ENCODE results near the gene ILRUN. TPM values are rescaled to one million over a fixed set of nuclear protein-coding genes. Genes with fewer than 3 reads are reported as not detected.
"Not testable (repeated sequence)": the region's sequence is repeated elsewhere in the genome, so short reads cannot be mapped to it uniquely, and the experiment has no call there.

Gene ILRUN
- total RNA-seq, 2 donors from 2014 or later, result 89.8 to 114 TPM

DNA sequence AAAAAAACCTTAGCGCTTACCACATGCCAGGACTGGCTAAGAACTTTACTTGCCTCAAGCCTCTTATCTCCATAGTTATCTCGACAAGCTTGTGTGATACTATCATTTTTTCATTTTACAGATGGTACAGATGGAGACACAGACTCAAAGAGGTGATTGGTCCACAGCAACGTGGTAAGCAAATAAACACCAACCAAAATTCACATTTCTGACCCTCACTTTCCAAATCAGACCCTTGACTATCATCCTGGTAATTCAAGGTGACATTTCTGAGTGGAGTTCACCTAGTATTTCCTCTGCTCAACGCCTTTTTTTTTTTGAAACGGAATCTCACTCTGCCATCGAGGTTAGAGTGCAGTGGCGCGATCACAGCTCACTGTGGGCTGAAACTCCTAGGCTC lies 25.9 kb upstream of the ILRUN start:
- H3K27ac ChIP-seq, result no peak overlapping the region
- H3K9me3 ChIP-seq, result no peaks in the 10 kb centered on the region
- no peaks in the 10 kb centered on the region for H3K27me3 ChIP-seq
- H3K4me1 ChIP-seq, result no peaks in the 10 kb centered on the region
- TF ChIP-seq, protein P1, sequence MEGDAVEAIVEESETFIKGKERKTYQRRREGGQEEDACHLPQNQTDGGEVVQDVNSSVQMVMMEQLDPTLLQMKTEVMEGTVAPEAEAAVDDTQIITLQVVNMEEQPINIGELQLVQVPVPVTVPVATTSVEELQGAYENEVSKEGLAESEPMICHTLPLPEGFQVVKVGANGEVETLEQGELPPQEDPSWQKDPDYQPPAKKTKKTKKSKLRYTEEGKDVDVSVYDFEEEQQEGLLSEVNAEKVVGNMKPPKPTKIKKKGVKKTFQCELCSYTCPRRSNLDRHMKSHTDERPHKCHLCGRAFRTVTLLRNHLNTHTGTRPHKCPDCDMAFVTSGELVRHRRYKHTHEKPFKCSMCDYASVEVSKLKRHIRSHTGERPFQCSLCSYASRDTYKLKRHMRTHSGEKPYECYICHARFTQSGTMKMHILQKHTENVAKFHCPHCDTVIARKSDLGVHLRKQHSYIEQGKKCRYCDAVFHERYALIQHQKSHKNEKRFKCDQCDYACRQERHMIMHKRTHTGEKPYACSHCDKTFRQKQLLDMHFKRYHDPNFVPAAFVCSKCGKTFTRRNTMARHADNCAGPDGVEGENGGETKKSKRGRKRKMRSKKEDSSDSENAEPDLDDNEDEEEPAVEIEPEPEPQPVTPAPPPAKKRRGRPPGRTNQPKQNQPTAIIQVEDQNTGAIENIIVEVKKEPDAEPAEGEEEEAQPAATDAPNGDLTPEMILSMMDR (IDR thresholded peaks at IDR 0.05), result no peak
- no peak overlapping the region for H3K4me3 ChIP-seq
- DNase-seq (ENCODE audit: low spot score), result no peak
- H3K36me3 ChIP-seq, result no peaks in the 10 kb centered on the region

DNA sequence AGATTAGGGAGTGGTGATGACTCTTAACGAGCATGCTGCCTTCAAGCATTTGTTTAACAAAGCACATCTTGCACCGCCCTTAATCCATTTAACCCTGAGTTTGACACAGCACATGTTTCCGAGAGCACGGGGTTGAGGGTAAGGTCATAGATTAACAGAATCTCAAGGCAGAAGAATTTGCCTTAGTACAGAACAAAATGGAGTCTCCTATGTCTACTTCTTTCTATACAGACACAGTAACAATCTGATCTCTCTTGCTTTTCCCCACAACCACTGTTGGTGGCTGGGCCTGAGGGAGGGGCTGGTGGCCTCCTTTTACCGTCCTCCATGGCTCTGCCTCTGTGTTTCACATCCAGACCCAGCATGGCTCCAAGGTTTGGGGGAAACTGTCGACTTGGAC lies 23.6 kb upstream of the ILRUN start:
- not testable (repeated sequence) for H3K9me3 ChIP-seq; H3K4me1 ChIP-seq; DNase-seq (ENCODE audit: low spot score); H3K27me3 ChIP-seq; H3K27ac ChIP-seq; H3K4me3 ChIP-seq; H3K36me3 ChIP-seq

DNA sequence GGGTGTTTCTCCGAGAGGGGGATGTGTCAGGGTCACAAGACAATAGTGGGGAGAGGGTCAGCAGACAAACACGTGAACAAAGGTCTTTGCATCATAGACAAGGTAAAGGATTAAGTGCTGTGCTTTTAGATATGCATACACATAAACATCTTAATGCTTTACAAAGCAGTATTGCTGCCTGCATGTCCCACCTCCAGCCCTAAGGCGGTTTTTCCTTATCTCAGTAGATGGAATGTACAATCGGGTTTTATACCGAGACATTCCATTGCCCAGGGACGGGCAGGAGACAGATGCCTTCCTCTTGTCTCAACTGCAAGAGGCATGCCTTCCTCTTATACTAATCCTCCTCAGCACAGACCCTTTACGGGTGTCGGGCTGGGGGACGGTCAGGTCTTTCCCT lies 23.1 kb upstream of the ILRUN start:
- not testable (repeated sequence) for H3K9me3 ChIP-seq; H3K4me1 ChIP-seq; H3K4me3 ChIP-seq; H3K27ac ChIP-seq; H3K36me3 ChIP-seq; DNase-seq (ENCODE audit: low spot score); H3K27me3 ChIP-seq

DNA sequence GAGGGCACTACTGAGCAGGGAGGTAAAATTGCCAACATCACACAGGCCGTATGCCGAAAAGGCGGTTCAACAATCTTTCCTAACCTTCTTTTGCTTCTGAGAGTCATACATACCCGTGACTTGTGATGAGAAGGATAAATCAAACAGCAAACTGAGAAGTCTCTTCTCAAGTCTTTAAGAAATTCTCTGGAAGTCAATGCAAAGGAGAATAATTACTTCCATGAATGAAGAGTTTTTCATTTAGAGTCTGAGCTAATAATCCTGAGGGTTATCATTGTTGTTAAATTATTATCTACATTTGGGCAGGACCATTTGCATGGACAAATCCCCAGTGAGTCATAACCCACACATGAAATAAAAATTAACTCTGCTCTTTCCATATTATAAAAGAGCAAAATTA lies 22.4 kb upstream of the ILRUN start:
- no peaks in the 10 kb centered on the region for H3K36me3 ChIP-seq
- H3K27me3 ChIP-seq, result no peaks in the 10 kb centered on the region
- no peak overlapping the region for H3K27ac ChIP-seq
- H3K9me3 ChIP-seq, result no peaks in the 10 kb centered on the region
- DNase-seq (ENCODE audit: low spot score), result no peak
- no peak overlapping the region for H3K4me3 ChIP-seq
- no peaks in the 10 kb centered on the region for H3K4me1 ChIP-seq
- TF ChIP-seq, protein P1 (IDR thresholded peaks at IDR 0.05), result no peak

DNA sequence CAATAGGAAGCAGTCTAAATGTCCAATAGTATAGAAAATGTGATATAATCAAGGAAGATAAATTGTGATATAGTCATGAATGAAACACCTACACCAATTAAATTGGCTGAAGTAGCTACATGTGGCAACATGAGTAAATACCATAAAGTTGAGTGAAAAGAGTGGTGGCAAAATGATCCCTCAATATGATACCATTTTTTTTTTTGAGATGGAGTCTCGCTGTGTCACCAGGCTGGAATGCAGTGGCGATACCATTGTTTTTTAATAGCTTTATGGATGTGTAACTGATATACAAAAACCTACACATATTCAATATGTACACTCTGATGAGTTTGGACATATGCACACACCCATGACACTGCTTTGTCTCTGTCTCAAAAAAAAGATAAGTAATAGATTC lies 20.9 kb upstream of the ILRUN start:
- no peaks in the 10 kb centered on the region for H3K27me3 ChIP-seq
- no peak for DNase-seq (ENCODE audit: low spot score)
- no peak overlapping the region for H3K27ac ChIP-seq
- H3K9me3 ChIP-seq, result no peaks in the 10 kb centered on the region
- no peaks in the 10 kb centered on the region for H3K4me1 ChIP-seq
- no peaks in the 10 kb centered on the region for H3K36me3 ChIP-seq
- no peak overlapping the region for H3K4me3 ChIP-seq
- TF ChIP-seq, protein P1 (IDR thresholded peaks at IDR 0.05), result no peak

DNA sequence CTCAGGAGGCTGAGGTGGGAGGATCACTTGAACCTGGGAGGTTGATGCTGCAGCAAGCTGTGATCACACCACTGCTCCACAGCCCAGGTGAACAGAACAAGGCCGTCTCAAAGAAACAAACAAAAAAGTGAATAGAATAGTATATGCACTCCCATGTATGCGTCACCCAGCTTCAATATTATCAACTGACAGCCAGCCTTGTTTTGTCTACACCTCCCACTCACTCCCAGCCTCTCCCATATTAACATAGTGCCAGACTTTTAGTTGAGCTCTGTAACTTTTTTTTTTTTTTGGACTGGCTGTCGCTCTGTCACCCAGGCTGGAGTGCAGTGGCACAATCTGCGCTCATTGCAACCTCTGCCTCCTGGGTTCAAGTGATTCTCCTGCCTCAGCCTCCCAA lies 18.1 kb upstream of the ILRUN start:
- TF ChIP-seq, protein P1 (IDR thresholded peaks at IDR 0.05), result no peak
- H3K27ac ChIP-seq, result no peak overlapping the region
- no peak for DNase-seq (ENCODE audit: low spot score)
- peaks cover 0 to 6% of the 10 kb centered on the region in 2 donors for H3K4me1 ChIP-seq
- no peak overlapping the region for H3K4me3 ChIP-seq
- H3K36me3 ChIP-seq, result no peaks in the 10 kb centered on the region
- no peaks in the 10 kb centered on the region for H3K9me3 ChIP-seq
- H3K27me3 ChIP-seq, result no peaks in the 10 kb centered on the region

DNA sequence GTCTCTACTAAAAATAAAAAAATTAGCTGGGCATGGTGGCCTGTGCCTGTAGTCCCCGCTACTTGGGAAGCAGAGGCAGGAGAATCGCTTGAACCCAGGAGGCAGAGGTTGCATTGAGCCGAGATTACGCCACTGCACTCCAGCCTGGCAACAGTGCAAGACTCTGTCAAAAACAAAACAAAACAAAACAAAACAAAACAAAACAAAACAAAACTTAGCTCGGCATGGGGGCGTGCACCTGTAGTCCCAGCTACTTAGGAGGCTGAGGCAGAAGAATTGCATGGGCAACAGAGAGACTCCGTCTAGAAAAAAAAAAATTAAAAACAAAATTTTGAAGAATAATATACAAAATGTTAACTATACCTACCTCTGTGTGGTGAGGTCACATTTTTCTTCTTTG lies 16.3 kb upstream of the ILRUN start:
- H3K27me3 ChIP-seq; H3K27ac ChIP-seq; H3K9me3 ChIP-seq; DNase-seq (ENCODE audit: low spot score); H3K4me3 ChIP-seq; H3K36me3 ChIP-seq: not testable (repeated sequence)
- H3K4me1 ChIP-seq, result peaks cover 0 to 15% of the 10 kb centered on the region in 2 donors

Data from right atrium auricular region (tissue), 2 donors.